DMS114 treated with DMSO at 0.1 percent for 48 hours (cell line): ENCODE results near the gene MAN1C1.
"Not testable (repeated sequence)": the region's sequence is repeated elsewhere in the genome, so short reads cannot be mapped to it uniquely, and the experiment has no call there.

Experiments used
- DNase-seq: peaks from one replicate; lab custom pipeline; 2025; ENCODE audit not compliant: unreplicated experiment; lab: John Stamatoyannopoulos, UW

Gene MAN1C1

GRCh38 chr1:25657121-25657882, 40.7 kb downstream of the MAN1C1 start:
- DNase-seq: no peak

GRCh38 chr1:25657883-25658760, 41.5 kb downstream of the MAN1C1 start:
- no peak for DNase-seq

- no peak for DNase-seq
Measured at GRCh38 chr1:25658791-25659431, 42.3 kb downstream of the MAN1C1 start.

GRCh38 chr1:25661043-25661815, 44.6 kb downstream of the MAN1C1 start:
- DNase-seq: no peak

- DNase-seq: no peak
Measured at GRCh38 chr1:25662061-25662460, 45.5 kb downstream of the MAN1C1 start.

GRCh38 chr1:25662959-25663358, 46.4 kb downstream of the MAN1C1 start:
- DNase-seq: not testable (repeated sequence)

GRCh38 chr1:25664357-25665199, 48.0 kb downstream of the MAN1C1 start:
- no peak for DNase-seq

GRCh38 chr1:25666460-25666859, 49.9 kb downstream of the MAN1C1 start:
- no peak for DNase-seq

GRCh38 chr1:25668931-25669573, 52.5 kb downstream of the MAN1C1 start:
- no peak for DNase-seq

- no peak for DNase-seq
Measured at GRCh38 chr1:25669781-25670567, 53.4 kb downstream of the MAN1C1 start.

- no peak for DNase-seq
Measured at GRCh38 chr1:25671929-25672328, 55.3 kb downstream of the MAN1C1 start.

- DNase-seq: no peak
Measured at GRCh38 chr1:25672763-25673409, 56.3 kb downstream of the MAN1C1 start.

- DNase-seq: no peak
Measured at GRCh38 chr1:25673456-25673855, 56.9 kb downstream of the MAN1C1 start.

GRCh38 chr1:25673962-25674806, 57.6 kb downstream of the MAN1C1 start:
- no peak for DNase-seq

- DNase-seq: no peak
Measured at GRCh38 chr1:25674807-25675084, 58.2 kb downstream of the MAN1C1 start.

- no peak for DNase-seq
Measured at GRCh38 chr1:25675729-25676476, 59.3 kb downstream of the MAN1C1 start.

GRCh38 chr1:25676488-25676887, 59.9 kb downstream of the MAN1C1 start:
- no peak for DNase-seq
